Measurements from ENCODE around the gene HCN2. TPM values are rescaled to one million over a fixed set of nuclear protein-coding genes. Genes with fewer than 3 reads are reported as not detected.
"Not testable (repeated sequence)": the region's sequence is repeated elsewhere in the genome, so short reads cannot be mapped to it uniquely, and the experiment has no call there.

HCN2 gene
- total RNA-seq, 4 donors from 2014 or later = 0.19 to 0.50 (median 0.41) TPM

- Histone ChIP-seq H3K36me3 (peaks cover 33 to 45% (median 41%) of the 10 kb centered on the region in 4 donors), H3K4me3 (no peak overlapping the region), H3K27me3 (peaks cover 3 to 59% (median 16%) of the 10 kb centered on the region in 4 donors), H3K4me1 (peaks cover 16 to 24% (median 23%) of the 10 kb centered on the region in 4 donors), H3K27ac (replicated peaks in 1 of 4) (no peak overlapping the region), H3K9me3 (no peaks in the 10 kb centered on the region)
- TF ChIP-seq POLR2AphosphoS5 (IDR thresholded peaks at IDR 0.05) (peak in 1 of 2 donors; percentile 23), EP300 (IDR thresholded peaks at IDR 0.05) (no peak)
- TF ChIP-seq, protein P1, sequence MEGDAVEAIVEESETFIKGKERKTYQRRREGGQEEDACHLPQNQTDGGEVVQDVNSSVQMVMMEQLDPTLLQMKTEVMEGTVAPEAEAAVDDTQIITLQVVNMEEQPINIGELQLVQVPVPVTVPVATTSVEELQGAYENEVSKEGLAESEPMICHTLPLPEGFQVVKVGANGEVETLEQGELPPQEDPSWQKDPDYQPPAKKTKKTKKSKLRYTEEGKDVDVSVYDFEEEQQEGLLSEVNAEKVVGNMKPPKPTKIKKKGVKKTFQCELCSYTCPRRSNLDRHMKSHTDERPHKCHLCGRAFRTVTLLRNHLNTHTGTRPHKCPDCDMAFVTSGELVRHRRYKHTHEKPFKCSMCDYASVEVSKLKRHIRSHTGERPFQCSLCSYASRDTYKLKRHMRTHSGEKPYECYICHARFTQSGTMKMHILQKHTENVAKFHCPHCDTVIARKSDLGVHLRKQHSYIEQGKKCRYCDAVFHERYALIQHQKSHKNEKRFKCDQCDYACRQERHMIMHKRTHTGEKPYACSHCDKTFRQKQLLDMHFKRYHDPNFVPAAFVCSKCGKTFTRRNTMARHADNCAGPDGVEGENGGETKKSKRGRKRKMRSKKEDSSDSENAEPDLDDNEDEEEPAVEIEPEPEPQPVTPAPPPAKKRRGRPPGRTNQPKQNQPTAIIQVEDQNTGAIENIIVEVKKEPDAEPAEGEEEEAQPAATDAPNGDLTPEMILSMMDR (IDR thresholded peaks at IDR 0.05) = peak; percentile 56 to 84 (median 61)
- DNase-seq (ENCODE audit: extremely low spot score) = no peak
- intact Hi-C loops (cut with DNase I) = no loop called here
- 21% methylated on average over 20 of the region's 38 CpGs for WGBS
Observed at GRCh38 chr19:584240-585001, 5.3 kb upstream of the HCN2 start.

DNA sequence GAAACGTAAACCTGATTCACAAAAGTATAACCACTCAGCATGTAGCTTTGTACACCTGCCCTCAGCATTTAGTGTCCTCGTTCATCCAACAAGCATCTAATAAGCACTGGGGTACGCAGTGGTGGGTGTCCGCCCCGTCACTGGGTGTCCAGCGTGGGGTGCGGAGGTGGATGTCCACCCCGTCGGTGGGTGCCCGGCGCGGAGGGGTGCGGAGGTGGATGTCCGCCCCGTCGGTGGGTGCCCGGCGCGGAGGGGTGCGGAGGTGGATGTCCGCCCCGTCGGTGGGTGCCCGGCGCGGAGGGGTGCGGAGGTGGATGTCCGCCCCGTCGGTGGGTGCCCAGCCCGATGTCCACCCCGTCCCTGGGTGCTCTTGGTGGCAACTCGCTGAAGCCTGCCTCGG lies 4.5 kb upstream of the HCN2 start:
- H3K4me1 ChIP-seq = peaks cover 17 to 26% (median 22%) of the 10 kb centered on the region in 4 donors
- H3K27ac ChIP-seq (replicated peaks in 1 of 4); DNase-seq (ENCODE audit: extremely low spot score); H3K9me3 ChIP-seq; intact Hi-C loops (cut with DNase I); H3K4me3 ChIP-seq: not testable (repeated sequence)
- H3K36me3 ChIP-seq = peaks cover 27 to 38% (median 33%) of the 10 kb centered on the region in 4 donors
- 86% methylated on average over 31 of the region's 34 CpGs for WGBS
- H3K27me3 ChIP-seq = peaks cover 3 to 61% (median 16%) of the 10 kb centered on the region in 4 donors

GRCh38 chr19:585551-586110 lies 4.0 kb upstream of the HCN2 start:
- TF ChIP-seq POLR2A (IDR thresholded peaks at IDR 0.05; ENCODE audit: low read depth) (no peak), EP300 (IDR thresholded peaks at IDR 0.05) (no peak), POLR2AphosphoS5 (IDR thresholded peaks at IDR 0.05) (no peak)
- TF ChIP-seq, protein P1 (IDR thresholded peaks at IDR 0.05) = no peak
- H3K4me3 ChIP-seq = no peak overlapping the region
- H3K9me3 ChIP-seq = no peaks in the 10 kb centered on the region
- H3K36me3 ChIP-seq = peaks cover 23 to 33% (median 29%) of the 10 kb centered on the region in 4 donors
- intact Hi-C loops (cut with DNase I) = no loop called here
- peaks cover 20 to 30% (median 25%) of the 10 kb centered on the region in 4 donors for H3K4me1 ChIP-seq
- DNase-seq (ENCODE audit: extremely low spot score) = no peak
- peaks cover 5 to 65% (median 19%) of the 10 kb centered on the region in 4 donors for H3K27me3 ChIP-seq
- no peak overlapping the region for H3K27ac ChIP-seq (replicated peaks in 1 of 4)
- 83% methylated on average over 10 of the region's 10 CpGs for WGBS

DNA sequence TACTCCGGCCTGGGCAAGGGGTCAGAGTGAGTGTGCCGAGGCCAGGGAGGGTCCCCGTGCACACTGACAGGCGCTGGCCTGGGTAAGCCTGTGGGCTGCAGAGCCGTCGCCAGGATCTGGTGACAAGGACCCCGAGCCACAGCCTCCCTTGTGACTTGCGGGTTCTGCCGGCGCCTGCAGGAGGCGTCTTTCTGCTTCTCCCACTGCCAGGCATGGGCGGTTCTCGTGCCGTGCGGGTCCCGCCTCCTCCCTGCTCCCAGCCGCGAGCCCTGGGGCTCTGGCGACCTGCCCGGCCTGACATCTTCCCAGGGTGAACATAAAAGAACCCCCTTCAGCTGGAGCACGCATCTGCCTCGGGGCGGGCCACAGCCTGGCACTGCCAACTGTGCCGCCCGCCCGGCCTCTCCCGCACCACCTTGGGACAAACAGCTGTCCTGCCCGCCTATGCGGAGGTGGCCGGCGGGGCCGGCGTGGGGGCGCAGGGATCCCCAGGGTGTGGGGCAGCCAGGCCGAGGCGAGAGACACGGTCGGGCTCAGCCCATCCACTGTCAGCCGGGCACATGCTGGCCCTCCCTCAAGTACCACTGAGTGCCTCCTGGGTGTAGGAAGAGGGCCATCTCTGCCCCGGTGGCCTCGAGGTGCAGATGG lies 1.5 kb upstream of the HCN2 start:
- H3K27ac ChIP-seq (replicated peaks in 1 of 4) = no peak overlapping the region
- TF ChIP-seq POLR2A (IDR thresholded peaks at IDR 0.05; ENCODE audit: low read depth) (no peak), POLR2AphosphoS5 (IDR thresholded peaks at IDR 0.05) (no peak), EP300 (IDR thresholded peaks at IDR 0.05) (no peak)
- TF ChIP-seq, protein P1 (IDR thresholded peaks at IDR 0.05) = no peak
- peaks cover 2 to 7% (median 4%) of the 10 kb centered on the region in 4 donors for H3K36me3 ChIP-seq
- intact Hi-C loops (cut with DNase I) = no loop called here
- no peaks in the 10 kb centered on the region for H3K9me3 ChIP-seq
- H3K4me3 ChIP-seq = no peak overlapping the region
- H3K27me3 ChIP-seq = peaks cover 12 to 91% (median 35%) of the 10 kb centered on the region in 4 donors
- H3K4me1 ChIP-seq = peaks cover 21 to 43% (median 33%) of the 10 kb centered on the region in 4 donors
- no peak for DNase-seq (ENCODE audit: extremely low spot score)
- 14% methylated on average over 13 of the region's 41 CpGs for WGBS
